Measurements from ENCODE around the gene RPH3AL. TPM values are rescaled to one million over a fixed set of nuclear protein-coding genes. Genes with fewer than 3 reads are reported as not detected.

Gene RPH3AL
- total and polyA plus RNA-seq, 11 donors = 2.8 to 9.4 (median 6.3) TPM

GRCh38 chr17:332023-332422 is 20.6 kb downstream of the RPH3AL start:
- H3K36me3 ChIP-seq = peaks cover 0 to 2% (median 0%) of the 10 kb centered on the region in 9 donors
- TF ChIP-seq CTCF (IDR thresholded peaks at IDR 0.05) = no peak
- no peak for TF ChIP-seq POLR2A (IDR thresholded peaks at IDR 0.05)
- H3K4me3 ChIP-seq = peak overlapping the region; percentile 34 to 67 (median 54)
- DNase-seq (peak in 2 of 5 donors; percentile 58 to 62), ATAC-seq (peak in 3 of 4 donors; percentile 1 to 20 (median 18))
- peaks cover 0 to 50% (median 26%) of the 10 kb centered on the region in 12 donors for H3K4me1 ChIP-seq
- peaks cover 0 to 10% (median 0%) of the 10 kb centered on the region in 9 donors for H3K27me3 ChIP-seq
- intact Hi-C loops (cut with DNase I) = loop anchor here in 6 of 10 donors (1.0 to 10.0 kb wide), 6 partner anchors 18 to 65 kb away; no protein-coding TSS in a partner anchor
- 56 to 76% (median 59%) methylated on average over 11 of the region's 11 CpGs for WGBS, 4 donors
- H3K27ac ChIP-seq = peak overlapping the region; percentile 81 to 99 (median 92)
- no peaks in the 10 kb centered on the region for H3K9me3 ChIP-seq

GRCh38 chr17:330993-331701 is 21.5 kb downstream of the RPH3AL start:
- Histone ChIP-seq H3K4me3 (peak overlapping the region; percentile 34 to 67 (median 54)), H3K27me3 (peaks cover 0 to 10% (median 0%) of the 10 kb centered on the region in 9 donors), H3K36me3 (peaks cover 0 to 6% (median 0%) of the 10 kb centered on the region in 9 donors), H3K4me1 (peaks cover 0 to 44% (median 20%) of the 10 kb centered on the region in 12 donors), H3K27ac (peak overlapping the region; percentile 81 to 99 (median 92)), H3K9me3 (no peaks in the 10 kb centered on the region)
- 32 to 50% (median 44%) methylated on average over 20 to 26 of the region's 26 CpGs for WGBS, 4 donors
- peak; percentile 78 to 89 (median 89) for DNase-seq
- peak; percentile 68 to 84 (median 76) for ATAC-seq
- intact Hi-C loops (cut with DNase I) = loop anchor here in 5 of 10 donors (5.0 to 10.0 kb wide), 4 partner anchors 51 to 64 kb away; no protein-coding TSS in a partner anchor
- no peak for TF ChIP-seq POLR2A (IDR thresholded peaks at IDR 0.05)
- no peak for TF ChIP-seq CTCF (IDR thresholded peaks at IDR 0.05)

- intact Hi-C loops (cut with DNase I) = loop anchor here in 5 of 10 donors (5.0 to 10.0 kb wide), 4 partner anchors 52 to 63 kb away; no protein-coding TSS in a partner anchor
- H3K36me3 ChIP-seq = peaks cover 0 to 10% (median 0%) of the 10 kb centered on the region in 9 donors
- peaks cover 0 to 38% (median 12%) of the 10 kb centered on the region in 12 donors for H3K4me1 ChIP-seq
- H3K27me3 ChIP-seq = peaks cover 0 to under 1% (median 0%) of the 10 kb centered on the region in 9 donors
- TF ChIP-seq CTCF (IDR thresholded peaks at IDR 0.05) = no peak
- no peak for TF ChIP-seq POLR2A (IDR thresholded peaks at IDR 0.05)
- H3K9me3 ChIP-seq = no peaks in the 10 kb centered on the region
- WGBS, 4 donors = 89 to 97% (median 93%) methylated on average over 8 of the region's 8 CpGs
- H3K4me3 ChIP-seq = no peak overlapping the region
- ATAC-seq (no peak), DNase-seq (peak in 1 of 5 donors; percentile 22)
- peak overlapping the region in 6 of 12 donors; percentile 17 to 95 (median 91) for H3K27ac ChIP-seq
These were observed 22.7 kb downstream of the RPH3AL start for GRCh38 chr17:329784-330420.

GRCh38 chr17:327971-328370 is 24.6 kb downstream of the RPH3AL start:
- no peak overlapping the region for H3K4me3 ChIP-seq
- TF ChIP-seq POLR2A (IDR thresholded peaks at IDR 0.05) = no peak
- TF ChIP-seq CTCF (IDR thresholded peaks at IDR 0.05) = no peak
- H3K27me3 ChIP-seq = no peaks in the 10 kb centered on the region
- H3K27ac ChIP-seq = no peak overlapping the region
- no peak for ATAC-seq
- 79 to 96% (median 95%) methylated on average over 4 to 7 of the region's 7 CpGs for WGBS, 4 donors
- intact Hi-C loops (cut with DNase I) = no loop called here
- H3K4me1 ChIP-seq = peaks cover 0 to 25% (median 0%) of the 10 kb centered on the region in 12 donors
- DNase-seq = peak in 1 of 5 donors; percentile 30
- H3K36me3 ChIP-seq = peaks cover 0 to 10% (median 0%) of the 10 kb centered on the region in 9 donors
- no peaks in the 10 kb centered on the region for H3K9me3 ChIP-seq
